GM23338 (cell line): ENCODE data around the gene PRCC.

Experiments used
- CREB1 ChIP-seq: fragments of 250-450 bp; sonication (Bioruptor Pico); IDR thresholded peaks from 2 replicates; pipeline ENCODE4 v1.5.0; 2020; ENCODE audit warnings: low read depth, mild to moderate bottlenecking, moderate library complexity
- CTCF ChIP-seq, 2 experiments: fragments of 200-600 bp in 1 of 2; sonication (generic) in 1 of 2; conservative IDR thresholded peaks; 2 replicates each; pipeline versions ENCODE4 v1.5.1 to v1.6.1; 2016 to 2017; ENCODE audit warnings: antibody characterized with exemption in 2 of 2, low read depth in 2 of 2, mild to moderate bottlenecking in 2 of 2, moderate library complexity in 1 of 2
- EZH2 ChIP-seq: fragments of 200-600 bp; sonication (generic); IDR thresholded peaks from one replicate; pipeline ENCODE4 v1.8.0; 2017; ENCODE audit warnings: antibody characterized with exemption, mild to moderate bottlenecking, low read depth; ENCODE audit not compliant: unreplicated experiment
- EZH2phosphoT487 ChIP-seq: fragments of 200-600 bp; sonication (generic); IDR thresholded peaks from one replicate; pipeline ENCODE4 v1.8.1; 2018; ENCODE audit warnings: antibody characterized with exemption; ENCODE audit not compliant: unreplicated experiment
- POLR2AphosphoS5 ChIP-seq: IDR thresholded peaks from 2 replicates; pipeline ENCODE4 v1.6.1; 2016; ENCODE audit warnings: antibody characterized with exemption, low read depth

GRCh38 chr1:156755527-156755950 lies 11.8 kb upstream of the PRCC start:
- TF ChIP-seq CTCF (conservative IDR thresholded peaks at IDR 0.05; ENCODE audit: low read depth in 2 of 2) (no peak), CREB1 (CRISPR knock-in tag) (no peak), EZH2phosphoT487 (no peak), EZH2 (no peak), POLR2AphosphoS5 (no peak)
